Measurements from ENCODE around the gene GLB1L3.
"Not testable (repeated sequence)": the region's sequence is repeated elsewhere in the genome, so short reads cannot be mapped to it uniquely, and the experiment has no call there.

Gene GLB1L3

DNA sequence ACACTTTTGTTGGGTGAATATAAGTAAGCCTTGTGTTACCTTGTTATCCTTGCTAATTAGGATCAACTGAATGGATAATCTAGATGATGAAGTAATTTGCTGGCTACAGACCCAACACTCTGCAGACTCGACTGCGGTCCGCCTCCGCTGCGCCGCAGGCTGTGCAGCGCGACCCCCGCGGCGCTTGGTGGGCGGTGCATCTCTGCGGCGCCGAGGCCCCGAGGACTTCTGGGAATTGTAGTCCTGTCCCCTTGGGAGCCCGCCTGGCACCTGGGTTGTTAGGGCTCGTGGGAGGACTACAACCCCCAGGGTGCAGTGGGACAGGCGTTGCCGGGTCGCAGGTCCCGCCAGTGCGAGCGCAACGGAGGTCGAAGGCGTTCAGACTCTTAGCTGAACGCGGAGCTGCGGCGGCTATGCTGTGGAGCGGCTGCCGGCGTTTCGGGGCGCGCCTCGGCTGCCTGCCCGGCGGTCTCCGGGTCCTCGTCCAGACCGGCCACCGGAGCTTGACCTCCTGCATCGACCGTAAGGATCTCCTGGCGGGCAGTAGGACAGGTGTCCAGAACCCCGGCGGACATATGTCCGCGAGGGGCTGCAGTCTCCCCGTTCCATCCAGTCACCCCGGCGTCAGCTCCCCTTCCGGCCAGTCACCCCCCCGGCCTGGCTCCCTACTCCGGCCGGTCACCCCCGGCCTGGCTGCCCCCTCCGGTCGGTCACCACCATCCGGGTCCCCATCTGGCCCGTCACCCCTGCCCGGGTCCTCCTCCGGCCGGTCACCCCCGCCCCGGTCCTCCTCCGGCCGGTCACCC, 22.8 kb upstream of the GLB1L3 start, which contains the start of the genes ACAD8 and THYN1:
Gene ACAD8, plus strand, starts transcription at position 381 of the 806 bp plus-strand sequence. Its CDS starts 33 bp downstream, at position 414.
Gene THYN1, minus strand, starts transcription at position 165 of the 806 bp plus-strand sequence. CDS start 470 bp downstream, outside the sequence.
- peaks cover 32% of the 10 kb centered on the region for H3K36me3 ChIP-seq (ENCODE audit: control insufficient read depth, low read length)
- peaks cover 19% of the 10 kb centered on the region for H3K4me1 ChIP-seq (ENCODE audit: control insufficient read depth, low read length)
- peaks cover 2% of the 10 kb centered on the region; the same call in 1 of the 2 replicates for H4K20me1 ChIP-seq (ENCODE audit: control insufficient read depth, insufficient read depth, low read depth, low read length)
- H3K9me3 ChIP-seq (ENCODE audit: control insufficient read depth, insufficient read depth, low read length) = no peaks in the 10 kb centered on the region
- no peak for TF ChIP-seq EZH2phosphoT487 (IDR thresholded peaks at IDR 0.05; ENCODE audit: borderline replicate concordance, low read length)
- TF ChIP-seq, protein P1, sequence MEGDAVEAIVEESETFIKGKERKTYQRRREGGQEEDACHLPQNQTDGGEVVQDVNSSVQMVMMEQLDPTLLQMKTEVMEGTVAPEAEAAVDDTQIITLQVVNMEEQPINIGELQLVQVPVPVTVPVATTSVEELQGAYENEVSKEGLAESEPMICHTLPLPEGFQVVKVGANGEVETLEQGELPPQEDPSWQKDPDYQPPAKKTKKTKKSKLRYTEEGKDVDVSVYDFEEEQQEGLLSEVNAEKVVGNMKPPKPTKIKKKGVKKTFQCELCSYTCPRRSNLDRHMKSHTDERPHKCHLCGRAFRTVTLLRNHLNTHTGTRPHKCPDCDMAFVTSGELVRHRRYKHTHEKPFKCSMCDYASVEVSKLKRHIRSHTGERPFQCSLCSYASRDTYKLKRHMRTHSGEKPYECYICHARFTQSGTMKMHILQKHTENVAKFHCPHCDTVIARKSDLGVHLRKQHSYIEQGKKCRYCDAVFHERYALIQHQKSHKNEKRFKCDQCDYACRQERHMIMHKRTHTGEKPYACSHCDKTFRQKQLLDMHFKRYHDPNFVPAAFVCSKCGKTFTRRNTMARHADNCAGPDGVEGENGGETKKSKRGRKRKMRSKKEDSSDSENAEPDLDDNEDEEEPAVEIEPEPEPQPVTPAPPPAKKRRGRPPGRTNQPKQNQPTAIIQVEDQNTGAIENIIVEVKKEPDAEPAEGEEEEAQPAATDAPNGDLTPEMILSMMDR (IDR thresholded peaks at IDR 0.05; ENCODE audit: low read depth, low read length, poor library complexity, severe bottlenecking) = peak; percentile 25
- H3K4me2 ChIP-seq (ENCODE audit: low read length) = peak within 1 kb of the TSS; percentile 94
- no peaks in the 10 kb centered on the region for H3F3A ChIP-seq (ENCODE audit: control insufficient read depth, insufficient read depth)
- H3K27me3 ChIP-seq (ENCODE audit: control insufficient read depth, low read length) = no peaks in the 10 kb centered on the region
- H3K27ac ChIP-seq (ENCODE audit: low read depth, low read length) = no peak within 1 kb of the TSS
- H3K79me2 ChIP-seq (ENCODE audit: control insufficient read depth, low read length) = peaks cover 19% of the 10 kb centered on the region
- no peaks in the 10 kb centered on the region for H3K9me2 ChIP-seq (replicated peaks; ENCODE audit: control insufficient read depth, low read length)
- H3K4me3 ChIP-seq (ENCODE audit: low read length) = peak within 1 kb of the TSS; percentile 82

- TF ChIP-seq, protein P1 (IDR thresholded peaks at IDR 0.05; ENCODE audit: low read depth, low read length, poor library complexity, severe bottlenecking) = no peak
- TF ChIP-seq EZH2phosphoT487 (IDR thresholded peaks at IDR 0.05; ENCODE audit: borderline replicate concordance, low read length) = no peak
- Histone ChIP-seq H3K9me2 (replicated peaks; ENCODE audit: control insufficient read depth, low read length) (no peaks in the 10 kb centered on the region), H3K4me2 (ENCODE audit: low read length) (peak overlapping the region; percentile 94), H4K20me1 (ENCODE audit: control insufficient read depth, insufficient read depth, low read depth, low read length) (peaks cover 3% of the 10 kb centered on the region; the same call in 1 of the 2 replicates), H3K27me3 (ENCODE audit: control insufficient read depth, low read length) (no peaks in the 10 kb centered on the region), H3K36me3 (ENCODE audit: control insufficient read depth, low read length) (peaks cover 28% of the 10 kb centered on the region), H3K4me3 (ENCODE audit: low read length) (peak overlapping the region; percentile 82), H3K4me1 (ENCODE audit: control insufficient read depth, low read length) (peaks cover 19% of the 10 kb centered on the region), H3K27ac (ENCODE audit: low read depth, low read length) (no peak overlapping the region), H3K79me2 (ENCODE audit: control insufficient read depth, low read length) (peaks cover 19% of the 10 kb centered on the region), H3F3A (ENCODE audit: control insufficient read depth, insufficient read depth) (no peaks in the 10 kb centered on the region), H3K9me3 (ENCODE audit: control insufficient read depth, insufficient read depth, low read length) (no peaks in the 10 kb centered on the region)
Measured at GRCh38 chr11:134254433-134255183, 21.6 kb upstream of the GLB1L3 start.

GRCh38 chr11:134255184-134255561, 21.0 kb upstream of the GLB1L3 start:
- peaks cover 20% of the 10 kb centered on the region for H3K4me1 ChIP-seq (ENCODE audit: control insufficient read depth, low read length)
- H3K4me2 ChIP-seq (ENCODE audit: low read length); H3K9me3 ChIP-seq (ENCODE audit: control insufficient read depth, insufficient read depth, low read length); H3F3A ChIP-seq (ENCODE audit: control insufficient read depth, insufficient read depth); H3K27ac ChIP-seq (ENCODE audit: low read depth, low read length); H4K20me1 ChIP-seq (ENCODE audit: control insufficient read depth, insufficient read depth, low read depth, low read length); H3K27me3 ChIP-seq (ENCODE audit: control insufficient read depth, low read length); H3K9me2 ChIP-seq (replicated peaks; ENCODE audit: control insufficient read depth, low read length); H3K4me3 ChIP-seq (ENCODE audit: low read length): not testable (repeated sequence)
- H3K79me2 ChIP-seq (ENCODE audit: control insufficient read depth, low read length) = peaks cover 19% of the 10 kb centered on the region
- H3K36me3 ChIP-seq (ENCODE audit: control insufficient read depth, low read length) = peaks cover 28% of the 10 kb centered on the region
